Liver (tissue), 9 donors: ENCODE data around the gene TIE1. TPM values are rescaled to one million over a fixed set of nuclear protein-coding genes. Genes with fewer than 3 reads are reported as not detected.

Experiments used
- DNase-seq: peaks from one replicate; pipeline ENCODE4 v3.0.0-alpha.2; 2017; ENCODE audit warnings: low spot score
- H3K27ac ChIP-seq, 2 donors: one replicate each; pipeline ENCODE4 v1.7.0; 2013; ENCODE audit warnings: inconsistent platforms in 2 of 2, low read length in 2 of 2, control low read depth in 1 of 2, low read depth in 1 of 2, mild to moderate bottlenecking in 1 of 2
- H3K27me3 ChIP-seq, 4 donors: one replicate each; pipeline versions ENCODE4 v1.6.1 to v1.7.0; 2013; ENCODE audit warnings: low read length in 3 of 4, inconsistent platforms in 1 of 4, mild to moderate bottlenecking in 1 of 4, moderate library complexity in 1 of 4; ENCODE audit not compliant: control insufficient read depth in 4 of 4, insufficient read depth in 4 of 4
- H3K36me3 ChIP-seq, 4 donors: one replicate each; pipeline versions ENCODE4 v1.6.1 to v1.7.0; 2013; ENCODE audit warnings: low read length in 3 of 4, mild to moderate bottlenecking in 3 of 4, low read depth in 1 of 4, moderate library complexity in 1 of 4; ENCODE audit not compliant: control insufficient read depth in 4 of 4, insufficient read depth in 3 of 4
- H3K4me1 ChIP-seq, 4 donors: one replicate each; pipeline versions ENCODE4 v1.6.1 to v1.7.0; 2013; ENCODE audit warnings: low read length in 3 of 4, mild to moderate bottlenecking in 3 of 4, moderate library complexity in 1 of 4; ENCODE audit not compliant: control insufficient read depth in 4 of 4, insufficient read depth in 4 of 4
- H3K4me3 ChIP-seq, 3 donors: one replicate each; pipeline versions ENCODE4 v1.6.1 to v1.7.0; 2013; ENCODE audit warnings: low read length in 3 of 3, control low read depth in 1 of 3, low read depth in 1 of 3, mild to moderate bottlenecking in 1 of 3
- H3K9ac ChIP-seq, 2 donors: one replicate each; pipeline ENCODE4 v1.7.0; 2013; ENCODE audit warnings: low read length in 2 of 2, mild to moderate bottlenecking in 2 of 2, moderate library complexity in 2 of 2, control low read depth in 1 of 2, low read depth in 1 of 2
- H3K9me3 ChIP-seq, 4 donors: one replicate each; pipeline versions ENCODE4 v1.6.1 to v1.7.0; 2013; ENCODE audit warnings: low read length in 3 of 4; ENCODE audit not compliant: control insufficient read depth in 4 of 4
- ATF3 ChIP-seq: IDR thresholded peaks from 2 replicates; pipeline ENCODE4 v1.6.1; 2016; ENCODE audit warnings: antibody characterized with exemption
- CTCF ChIP-seq: fragments of 150-350 bp; IDR thresholded peaks from 2 replicates; pipeline ENCODE4 v1.5.1; 2017; ENCODE audit warnings: improper control_type of control experiment, low read depth, low read length; ENCODE audit not compliant: missing input control
- EGR1 ChIP-seq, 2 donors: IDR thresholded peaks; 2 replicates each; pipeline ENCODE4 v1.6.1; 2016 to 2018; ENCODE audit warnings: antibody characterized with exemption in 2 of 2, low read depth in 2 of 2
- FOXA1 ChIP-seq: IDR thresholded peaks from 2 replicates; pipeline ENCODE4 v1.6.1; 2016; ENCODE audit warnings: antibody characterized with exemption
- FOXA2 ChIP-seq: IDR thresholded peaks from 2 replicates; pipeline ENCODE4 v1.6.1; 2016; ENCODE audit warnings: antibody characterized with exemption
- GABPA ChIP-seq, 2 donors: IDR thresholded peaks in 1 of 2; conservative IDR thresholded peaks in 1 of 2; 2 replicates each; pipeline ENCODE4 v1.6.1; 2016; ENCODE audit warnings: antibody characterized with exemption in 2 of 2, mild to moderate bottlenecking in 1 of 2, moderate library complexity in 1 of 2
- HNF4A ChIP-seq, 2 donors: conservative IDR thresholded peaks; 2 replicates each; pipeline ENCODE4 v1.6.1; 2016; ENCODE audit warnings: antibody characterized with exemption in 2 of 2, mild to moderate bottlenecking in 2 of 2
- HNF4G ChIP-seq: IDR thresholded peaks from 2 replicates; pipeline ENCODE4 v1.6.1; 2016; ENCODE audit warnings: antibody characterized with exemption
- JUND ChIP-seq, 2 donors: IDR thresholded peaks; 2 replicates each; pipeline ENCODE4 v1.6.1; 2016; ENCODE audit warnings: antibody characterized with exemption in 2 of 2
- NR2F2 ChIP-seq: IDR thresholded peaks from 2 replicates; pipeline ENCODE4 v1.6.1; 2016; ENCODE audit warnings: antibody characterized with exemption
- RAD21 ChIP-seq, 2 donors: IDR thresholded peaks; 2 replicates each; pipeline ENCODE4 v1.6.1; 2016; ENCODE audit warnings: antibody characterized with exemption in 2 of 2, mild to moderate bottlenecking in 2 of 2
- RXRA ChIP-seq, 2 donors: IDR thresholded peaks; 2 replicates each; pipeline ENCODE4 v1.6.1; 2017 to 2018; ENCODE audit warnings: antibody characterized with exemption in 2 of 2, mild to moderate bottlenecking in 1 of 2
- SP1 ChIP-seq: IDR thresholded peaks from 2 replicates; pipeline ENCODE4 v1.6.1; 2018; ENCODE audit warnings: antibody characterized with exemption, mild to moderate bottlenecking
- TAF1 ChIP-seq: conservative IDR thresholded peaks from 2 replicates; pipeline ENCODE4 v1.6.1; 2016; ENCODE audit warnings: antibody characterized with exemption, mild to moderate bottlenecking
- YY1 ChIP-seq: IDR thresholded peaks from 2 replicates; pipeline ENCODE4 v1.6.1; 2016; ENCODE audit warnings: antibody characterized with exemption, mild to moderate bottlenecking
- ZBTB33 ChIP-seq: IDR thresholded peaks from 2 replicates; pipeline ENCODE4 v1.6.1; 2016; ENCODE audit warnings: antibody characterized with exemption
- WGBS: extraction: QIAGEN DNeasy Blood & Tissue Kit; methylation state at CpG from one replicate; pipeline ENCODE4 v1.1.7; 2013; 5-methylcytosine and 5-hydroxymethylcytosine counted together
- polyA plus RNA-seq, 2 donors: library from polyadenylated mRNA; stranded (reverse) in 1 of 2; unstranded in 1 of 2; fragments of 200-250 nt in 1 of 2; fragments of >200 nt in 1 of 2; fragmentation: Nextera tagmentation in 1 of 2; extraction: Ambion mirVana in 1 of 2; gene quantifications; one replicate each; pipeline versions ENCODE4 v1.2.1 to v1.2.3, GENCODE V29; 2013 to 2015
- total RNA-seq, 2 donors: library from RNA; depleted of rRNA; stranded (reverse); fragments of >200 nt; gene quantifications; one replicate each; pipeline ENCODE4 v1.2.3, GENCODE V29; 2014
- TF ChIP-seq, protein P1 (sequence below): IDR thresholded peaks from 2 replicates; pipeline ENCODE4 v1.6.1; 2016; ENCODE audit warnings: antibody characterized with exemption
- TF ChIP-seq, protein P2 (sequence below): IDR thresholded peaks from 2 replicates; pipeline ENCODE4 v1.6.1; 2016; ENCODE audit warnings: antibody characterized with exemption, mild to moderate bottlenecking
- donor health status: healthy.
- donor health status: healthy.
- donor health status: healthy.
- donor health status: healthy.
- donor health status: healthy.

The TIE1 gene
- total and polyA plus RNA-seq, 4 donors, result 3.6 to 17.6 (median 8.9) TPM

GRCh38 chr1:43345120-43345519 is 44.3 kb downstream of the TIE1 start:
- no peaks in the 10 kb centered on the region for H3K36me3 ChIP-seq
- no peak for DNase-seq
- no peaks in the 10 kb centered on the region for H3K27me3 ChIP-seq
- WGBS, result 32% methylated on average over 3 of the region's 3 CpGs
- H3K4me1 ChIP-seq, result peaks cover 0 to 24% (median 14%) of the 10 kb centered on the region in 4 donors
- H3K9ac ChIP-seq, result no peak overlapping the region
- H3K4me3 ChIP-seq, result no peak overlapping the region
- no peaks in the 10 kb centered on the region for H3K9me3 ChIP-seq
- H3K27ac ChIP-seq, result peak overlapping the region in 1 of 2 donors; percentile 27
- no peak for TF ChIP-seq EGR1 (IDR thresholded peaks at IDR 0.05; ENCODE audit: low read depth in 2 of 2)
- TF ChIP-seq ATF3, result no peak
- TF ChIP-seq JUND (IDR thresholded peaks at IDR 0.05), result peak in 1 of 2 donors; percentile 47
- TF ChIP-seq, protein P1, sequence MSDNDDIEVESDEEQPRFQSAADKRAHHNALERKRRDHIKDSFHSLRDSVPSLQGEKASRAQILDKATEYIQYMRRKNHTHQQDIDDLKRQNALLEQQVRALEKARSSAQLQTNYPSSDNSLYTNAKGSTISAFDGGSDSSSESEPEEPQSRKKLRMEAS, result no peak
- peak in 1 of 2 donors; percentile 8 for TF ChIP-seq RAD21 (IDR thresholded peaks at IDR 0.05)
- no peak for TF ChIP-seq FOXA1
- no peak for TF ChIP-seq NR2F2
- TF ChIP-seq HNF4G, result no peak
- TF ChIP-seq HNF4A (conservative IDR thresholded peaks at IDR 0.05), result peak; percentile 41 to 68
- peak; percentile 29 for TF ChIP-seq SP1
- TF ChIP-seq FOXA2, result no peak
- no peak for TF ChIP-seq TAF1
- TF ChIP-seq, protein P2, sequence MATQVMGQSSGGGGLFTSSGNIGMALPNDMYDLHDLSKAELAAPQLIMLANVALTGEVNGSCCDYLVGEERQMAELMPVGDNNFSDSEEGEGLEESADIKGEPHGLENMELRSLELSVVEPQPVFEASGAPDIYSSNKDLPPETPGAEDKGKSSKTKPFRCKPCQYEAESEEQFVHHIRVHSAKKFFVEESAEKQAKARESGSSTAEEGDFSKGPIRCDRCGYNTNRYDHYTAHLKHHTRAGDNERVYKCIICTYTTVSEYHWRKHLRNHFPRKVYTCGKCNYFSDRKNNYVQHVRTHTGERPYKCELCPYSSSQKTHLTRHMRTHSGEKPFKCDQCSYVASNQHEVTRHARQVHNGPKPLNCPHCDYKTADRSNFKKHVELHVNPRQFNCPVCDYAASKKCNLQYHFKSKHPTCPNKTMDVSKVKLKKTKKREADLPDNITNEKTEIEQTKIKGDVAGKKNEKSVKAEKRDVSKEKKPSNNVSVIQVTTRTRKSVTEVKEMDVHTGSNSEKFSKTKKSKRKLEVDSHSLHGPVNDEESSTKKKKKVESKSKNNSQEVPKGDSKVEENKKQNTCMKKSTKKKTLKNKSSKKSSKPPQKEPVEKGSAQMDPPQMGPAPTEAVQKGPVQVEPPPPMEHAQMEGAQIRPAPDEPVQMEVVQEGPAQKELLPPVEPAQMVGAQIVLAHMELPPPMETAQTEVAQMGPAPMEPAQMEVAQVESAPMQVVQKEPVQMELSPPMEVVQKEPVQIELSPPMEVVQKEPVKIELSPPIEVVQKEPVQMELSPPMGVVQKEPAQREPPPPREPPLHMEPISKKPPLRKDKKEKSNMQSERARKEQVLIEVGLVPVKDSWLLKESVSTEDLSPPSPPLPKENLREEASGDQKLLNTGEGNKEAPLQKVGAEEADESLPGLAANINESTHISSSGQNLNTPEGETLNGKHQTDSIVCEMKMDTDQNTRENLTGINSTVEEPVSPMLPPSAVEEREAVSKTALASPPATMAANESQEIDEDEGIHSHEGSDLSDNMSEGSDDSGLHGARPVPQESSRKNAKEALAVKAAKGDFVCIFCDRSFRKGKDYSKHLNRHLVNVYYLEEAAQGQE, result peak; percentile 17
- TF ChIP-seq ZBTB33, result no peak
- peak; percentile 12 to 81 for TF ChIP-seq RXRA (IDR thresholded peaks at IDR 0.05)
- no peak for TF ChIP-seq CTCF
- no peak for TF ChIP-seq YY1
- no peak for TF ChIP-seq GABPA (IDR thresholded peaks at IDR 0.05 in 1 of 2, conservative IDR thresholded peaks at IDR 0.05 in 1 of 2)
